Frontal cortex (tissue), 4 donors: ENCODE results near the gene LINC01488. TPM values are rescaled to one million over a fixed set of nuclear protein-coding genes. Genes with fewer than 3 reads are reported as not detected.
A peak's percentile ranks its signal among the peaks of the same experiment; 100 is the strongest.

ENCODE experiments used
- DNase-seq, 2 donors: peaks; one replicate each; pipeline ENCODE4 v3.0.0; 2012; ENCODE audit warnings: low spot score in 2 of 2
- FAIRE-seq: peaks from 2 replicates; lab custom pipeline; 2012; peaks lifted over from hg19 to GRCh38; lab: Jason Lieb, UNC
- total RNA-seq: library from RNA; depleted of rRNA; stranded (reverse); fragments of >200 nt; gene quantifications from one replicate; pipeline ENCODE4 v1.2.3, GENCODE V29; 2014
- donor health status: control.
- donor health status: control.
- donor health status: control.

LINC01488 gene
- total RNA-seq, 1 donor from 2014 or later, result not detected

DNA sequence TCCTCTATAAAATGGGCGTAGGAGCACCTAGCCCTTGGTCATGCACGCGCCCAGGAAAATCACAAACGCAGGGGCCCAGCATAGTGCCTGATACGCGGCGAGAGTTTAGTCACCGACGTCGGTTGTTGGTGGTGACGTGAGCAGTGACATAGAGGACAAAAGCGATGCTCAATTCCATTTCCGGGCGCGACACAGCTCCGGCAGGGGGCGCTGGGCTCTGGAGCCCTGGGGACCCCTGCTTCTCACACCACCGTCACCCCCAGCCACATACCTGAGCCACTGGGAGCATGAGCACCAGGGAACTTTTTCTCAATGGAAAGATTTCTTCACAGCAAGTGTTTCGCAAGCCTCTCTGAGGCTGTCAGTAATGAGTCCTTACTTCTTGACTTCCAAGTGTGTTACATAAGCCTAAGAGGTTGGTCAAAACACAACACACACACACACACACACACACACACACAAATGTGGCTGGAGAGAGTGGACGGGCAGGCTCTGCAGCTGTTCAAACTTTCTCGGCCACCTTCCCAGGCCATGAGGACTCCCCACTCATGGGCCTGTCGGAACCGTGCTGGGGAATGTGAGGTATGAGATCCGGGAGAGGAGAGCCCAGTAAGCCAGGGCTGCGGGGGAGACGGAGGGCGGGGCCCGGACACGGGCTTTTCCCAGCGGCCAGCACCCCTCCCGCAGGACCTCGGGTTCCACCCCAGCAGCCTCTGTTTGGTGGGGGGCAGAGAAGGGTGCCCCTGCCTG is 36.9 kb upstream of the LINC01488 start:
- FAIRE-seq (no peak), DNase-seq (no peak)

DNA sequence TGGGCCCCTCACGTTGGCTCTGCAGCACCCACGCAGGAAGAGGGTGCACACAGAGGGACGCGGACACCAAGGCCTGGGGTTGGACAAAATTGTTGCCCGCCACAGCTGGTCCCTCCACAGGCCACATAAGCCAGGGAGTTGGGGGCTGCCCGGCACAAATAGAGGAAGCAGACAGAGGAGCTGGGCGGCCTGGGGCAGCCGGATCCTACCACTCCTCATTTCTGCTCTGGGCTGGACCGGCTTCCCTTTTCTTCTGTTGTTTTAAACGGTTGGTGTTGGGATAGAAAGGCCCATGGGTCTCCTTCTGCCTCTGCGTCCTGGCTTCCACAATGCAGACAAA is 36.4 kb upstream of the LINC01488 start:
- DNase-seq (no peak), FAIRE-seq (no peak)

GRCh38 chr11:69446108-69446507 is 35.4 kb upstream of the LINC01488 start:
- no peak for FAIRE-seq
- no peak for DNase-seq

DNA sequence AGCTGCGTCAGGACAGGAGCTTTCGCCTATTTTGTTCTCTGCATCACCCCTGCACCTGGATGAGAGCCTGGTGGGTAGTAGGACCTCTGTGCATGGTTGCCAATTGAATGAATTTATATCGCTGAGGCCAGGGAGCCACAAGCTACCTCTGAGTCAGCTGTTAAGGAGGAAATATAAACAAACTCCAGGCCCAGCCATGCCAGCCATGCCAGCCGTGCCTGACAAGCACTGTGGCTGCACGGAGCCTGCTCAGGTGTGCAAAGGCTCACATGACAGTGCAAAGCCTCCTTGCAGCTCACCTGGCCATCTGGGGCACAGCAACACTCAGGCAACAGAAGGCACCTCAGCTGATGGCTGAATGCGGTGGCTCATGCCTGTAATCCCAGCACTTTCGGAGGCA is 33.7 kb upstream of the LINC01488 start:
- no peak for FAIRE-seq
- DNase-seq, result no peak

GRCh38 chr11:69448471-69449284 is 32.8 kb upstream of the LINC01488 start:
- DNase-seq (no peak), FAIRE-seq (no peak)

- peak in 1 of 2 donors; percentile 73 for DNase-seq
- FAIRE-seq, result no peak
Observed at GRCh38 chr11:69449320-69450063, 32.0 kb upstream of the LINC01488 start.

GRCh38 chr11:69450064-69450856 is 31.2 kb upstream of the LINC01488 start:
- FAIRE-seq (no peak), DNase-seq (no peak)

GRCh38 chr11:69450857-69451220 is 30.6 kb upstream of the LINC01488 start:
- no peak for FAIRE-seq
- no peak for DNase-seq

- DNase-seq, result no peak
- FAIRE-seq, result no peak
Observed at GRCh38 chr11:69451289-69451688, 30.2 kb upstream of the LINC01488 start.

- FAIRE-seq (no peak), DNase-seq (no peak)
Observed at GRCh38 chr11:69452206-69452987, 29.1 kb upstream of the LINC01488 start.

GRCh38 chr11:69453151-69453550 is 28.3 kb upstream of the LINC01488 start:
- DNase-seq, result no peak
- no peak for FAIRE-seq

DNA sequence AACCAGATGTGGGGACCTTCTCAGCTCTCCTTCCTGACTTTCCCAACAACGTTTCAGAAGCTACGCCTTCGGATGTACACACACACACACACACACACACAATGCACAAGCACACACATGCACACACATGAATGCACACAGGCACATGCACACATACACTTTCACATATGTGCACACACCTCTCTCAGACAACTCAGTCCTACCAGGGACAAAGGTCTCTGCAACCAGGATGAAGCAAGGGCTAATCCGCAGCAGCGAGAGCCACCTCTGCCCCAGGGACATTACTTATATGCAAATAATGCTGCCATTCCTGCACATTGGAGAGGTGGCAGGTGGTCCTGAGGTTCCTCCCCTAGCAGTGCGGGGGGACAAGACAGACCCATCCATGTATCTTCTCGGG is 27.4 kb upstream of the LINC01488 start:
- FAIRE-seq (no peak), DNase-seq (no peak)

- no peak for FAIRE-seq
- no peak for DNase-seq
Observed at GRCh38 chr11:69455969-69456368, 25.5 kb upstream of the LINC01488 start.

DNA sequence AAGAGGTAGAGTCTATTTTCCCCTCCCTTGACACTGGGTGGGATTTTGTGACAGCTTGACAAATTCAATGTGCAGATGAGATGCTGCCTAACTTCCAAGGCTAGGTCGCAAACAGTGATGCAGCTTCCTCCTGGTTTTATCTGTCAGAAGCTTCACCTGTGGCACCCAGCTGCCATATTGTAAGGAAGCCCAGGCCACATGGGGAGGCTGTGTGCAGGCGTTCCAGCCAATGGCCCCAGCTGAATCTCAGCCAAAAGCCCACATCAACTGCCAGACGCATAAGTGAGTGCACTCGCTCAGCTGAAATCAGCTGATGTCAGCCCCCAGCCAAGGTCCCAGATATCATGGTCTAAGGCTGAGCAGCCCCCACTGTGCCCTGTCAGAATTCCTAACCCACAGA is 24.8 kb upstream of the LINC01488 start:
- FAIRE-seq, result no peak
- DNase-seq, result no peak

- no peak for FAIRE-seq
- DNase-seq, result no peak
Observed at GRCh38 chr11:69459848-69460539, 21.5 kb upstream of the LINC01488 start.

DNA sequence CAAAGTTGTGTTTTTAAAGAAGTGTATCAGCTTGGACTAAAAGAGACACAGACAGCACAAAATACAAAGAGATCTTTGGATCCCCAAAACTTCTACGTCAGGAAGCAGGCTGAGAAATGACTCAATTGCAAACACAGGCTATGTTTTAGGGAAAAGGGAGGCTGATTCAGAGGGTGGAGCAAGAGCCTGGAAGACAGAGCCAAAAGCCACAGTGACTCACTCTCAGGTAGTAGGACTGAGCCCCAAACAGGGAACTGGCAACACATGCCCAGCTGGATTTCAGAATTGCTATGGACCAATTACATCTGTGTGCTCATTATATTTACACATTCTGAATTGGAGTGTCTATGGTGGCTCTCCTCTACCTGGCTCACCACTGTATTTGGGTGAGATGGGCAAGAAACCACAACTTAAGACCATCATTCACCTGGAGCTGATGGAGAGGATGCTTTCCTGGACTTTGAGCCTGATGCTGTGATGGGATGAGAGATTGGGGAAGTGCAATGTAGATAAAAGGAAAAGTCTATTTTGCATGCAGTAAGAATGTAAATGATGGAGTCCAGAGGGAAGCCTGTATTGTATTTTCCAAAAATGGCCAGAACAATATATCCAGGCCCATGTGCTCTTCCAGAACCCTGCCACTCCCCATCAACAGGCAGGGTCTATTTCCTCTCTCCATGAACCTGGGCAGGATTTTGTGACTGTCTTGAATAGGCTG is 20.8 kb upstream of the LINC01488 start:
- FAIRE-seq (no peak), DNase-seq (no peak)

- no peak for FAIRE-seq
Observed at GRCh38 chr11:69461272-69461962, 20.0 kb upstream of the LINC01488 start.

More at GRCh38 chr11:69461272-69461962, 20.0 kb upstream of the LINC01488 start:
- no peak for DNase-seq
